Measurements from ENCODE around the gene F10.

Gene F10

GRCh38 chr13:113117335-113117872, 5.2 kb upstream of the F10 start:
- no peak for DNase-seq (ENCODE audit: low read depth)

- DNase-seq (ENCODE audit: low read depth) = no peak
Observed at GRCh38 chr13:113117911-113118260, 4.7 kb upstream of the F10 start.

GRCh38 chr13:113118261-113119021, 4.2 kb upstream of the F10 start:
- no peak for DNase-seq (ENCODE audit: low read depth)

GRCh38 chr13:113119166-113119821, 3.3 kb upstream of the F10 start:
- no peak for DNase-seq (ENCODE audit: low read depth)

- DNase-seq (ENCODE audit: low read depth) = no peak
Observed at GRCh38 chr13:113119822-113120189, 2.8 kb upstream of the F10 start.

- DNase-seq (ENCODE audit: low read depth) = no peak
Observed at GRCh38 chr13:113120300-113121182, 2.1 kb upstream of the F10 start.

- no peak for DNase-seq (ENCODE audit: low read depth)
Observed at GRCh38 chr13:113121183-113121927, 1.2 kb upstream of the F10 start.

- no peak for DNase-seq (ENCODE audit: low read depth)
Observed at GRCh38 chr13:113121928-113122471, 599 bp upstream of the F10 start.

GRCh38 chr13:113123226-113124201, 915 bp downstream of the F10 start:
- DNase-seq (ENCODE audit: low read depth) = no peak

GRCh38 chr13:113124211-113124970, 1.8 kb downstream of the F10 start:
- no peak for DNase-seq (ENCODE audit: low read depth)

GRCh38 chr13:113125506-113126264, 3.1 kb downstream of the F10 start:
- no peak for DNase-seq (ENCODE audit: low read depth)

GRCh38 chr13:113126265-113127150, 3.9 kb downstream of the F10 start:
- DNase-seq (ENCODE audit: low read depth) = no peak

GRCh38 chr13:113129480-113129879, 6.9 kb downstream of the F10 start:
- no peak for DNase-seq (ENCODE audit: low read depth)

- DNase-seq (ENCODE audit: low read depth) = no peak
Observed at GRCh38 chr13:113129921-113130750, 7.5 kb downstream of the F10 start.

GRCh38 chr13:113135281-113135760, 12.7 kb downstream of the F10 start:
- DNase-seq (ENCODE audit: low read depth) = no peak

- DNase-seq (ENCODE audit: low read depth) = no peak
Observed at GRCh38 chr13:113137691-113138298, 15.2 kb downstream of the F10 start.

Data from activated T-cell treated with anti-CD3 and anti-CD28 coated beads for 1 hour (primary cell).